ENCODE data around the gene HYOU1. TPM values are rescaled to one million over a fixed set of nuclear protein-coding genes. Genes with fewer than 3 reads are reported as not detected.
A peak's percentile ranks its signal among the peaks of the same experiment; 100 is the strongest.

Gene HYOU1
- total and polyA plus RNA-seq, 2 of the 8 experiments (the other 6 are each of a cell fraction or from before 2014, with no cell fraction given): 239 to 295 TPM

GRCh38 chr11:119084663-119085436, 27.8 kb upstream of the HYOU1 start, which contains the start of gene HMBS (continued):
- TF ChIP-seq, protein P1, sequence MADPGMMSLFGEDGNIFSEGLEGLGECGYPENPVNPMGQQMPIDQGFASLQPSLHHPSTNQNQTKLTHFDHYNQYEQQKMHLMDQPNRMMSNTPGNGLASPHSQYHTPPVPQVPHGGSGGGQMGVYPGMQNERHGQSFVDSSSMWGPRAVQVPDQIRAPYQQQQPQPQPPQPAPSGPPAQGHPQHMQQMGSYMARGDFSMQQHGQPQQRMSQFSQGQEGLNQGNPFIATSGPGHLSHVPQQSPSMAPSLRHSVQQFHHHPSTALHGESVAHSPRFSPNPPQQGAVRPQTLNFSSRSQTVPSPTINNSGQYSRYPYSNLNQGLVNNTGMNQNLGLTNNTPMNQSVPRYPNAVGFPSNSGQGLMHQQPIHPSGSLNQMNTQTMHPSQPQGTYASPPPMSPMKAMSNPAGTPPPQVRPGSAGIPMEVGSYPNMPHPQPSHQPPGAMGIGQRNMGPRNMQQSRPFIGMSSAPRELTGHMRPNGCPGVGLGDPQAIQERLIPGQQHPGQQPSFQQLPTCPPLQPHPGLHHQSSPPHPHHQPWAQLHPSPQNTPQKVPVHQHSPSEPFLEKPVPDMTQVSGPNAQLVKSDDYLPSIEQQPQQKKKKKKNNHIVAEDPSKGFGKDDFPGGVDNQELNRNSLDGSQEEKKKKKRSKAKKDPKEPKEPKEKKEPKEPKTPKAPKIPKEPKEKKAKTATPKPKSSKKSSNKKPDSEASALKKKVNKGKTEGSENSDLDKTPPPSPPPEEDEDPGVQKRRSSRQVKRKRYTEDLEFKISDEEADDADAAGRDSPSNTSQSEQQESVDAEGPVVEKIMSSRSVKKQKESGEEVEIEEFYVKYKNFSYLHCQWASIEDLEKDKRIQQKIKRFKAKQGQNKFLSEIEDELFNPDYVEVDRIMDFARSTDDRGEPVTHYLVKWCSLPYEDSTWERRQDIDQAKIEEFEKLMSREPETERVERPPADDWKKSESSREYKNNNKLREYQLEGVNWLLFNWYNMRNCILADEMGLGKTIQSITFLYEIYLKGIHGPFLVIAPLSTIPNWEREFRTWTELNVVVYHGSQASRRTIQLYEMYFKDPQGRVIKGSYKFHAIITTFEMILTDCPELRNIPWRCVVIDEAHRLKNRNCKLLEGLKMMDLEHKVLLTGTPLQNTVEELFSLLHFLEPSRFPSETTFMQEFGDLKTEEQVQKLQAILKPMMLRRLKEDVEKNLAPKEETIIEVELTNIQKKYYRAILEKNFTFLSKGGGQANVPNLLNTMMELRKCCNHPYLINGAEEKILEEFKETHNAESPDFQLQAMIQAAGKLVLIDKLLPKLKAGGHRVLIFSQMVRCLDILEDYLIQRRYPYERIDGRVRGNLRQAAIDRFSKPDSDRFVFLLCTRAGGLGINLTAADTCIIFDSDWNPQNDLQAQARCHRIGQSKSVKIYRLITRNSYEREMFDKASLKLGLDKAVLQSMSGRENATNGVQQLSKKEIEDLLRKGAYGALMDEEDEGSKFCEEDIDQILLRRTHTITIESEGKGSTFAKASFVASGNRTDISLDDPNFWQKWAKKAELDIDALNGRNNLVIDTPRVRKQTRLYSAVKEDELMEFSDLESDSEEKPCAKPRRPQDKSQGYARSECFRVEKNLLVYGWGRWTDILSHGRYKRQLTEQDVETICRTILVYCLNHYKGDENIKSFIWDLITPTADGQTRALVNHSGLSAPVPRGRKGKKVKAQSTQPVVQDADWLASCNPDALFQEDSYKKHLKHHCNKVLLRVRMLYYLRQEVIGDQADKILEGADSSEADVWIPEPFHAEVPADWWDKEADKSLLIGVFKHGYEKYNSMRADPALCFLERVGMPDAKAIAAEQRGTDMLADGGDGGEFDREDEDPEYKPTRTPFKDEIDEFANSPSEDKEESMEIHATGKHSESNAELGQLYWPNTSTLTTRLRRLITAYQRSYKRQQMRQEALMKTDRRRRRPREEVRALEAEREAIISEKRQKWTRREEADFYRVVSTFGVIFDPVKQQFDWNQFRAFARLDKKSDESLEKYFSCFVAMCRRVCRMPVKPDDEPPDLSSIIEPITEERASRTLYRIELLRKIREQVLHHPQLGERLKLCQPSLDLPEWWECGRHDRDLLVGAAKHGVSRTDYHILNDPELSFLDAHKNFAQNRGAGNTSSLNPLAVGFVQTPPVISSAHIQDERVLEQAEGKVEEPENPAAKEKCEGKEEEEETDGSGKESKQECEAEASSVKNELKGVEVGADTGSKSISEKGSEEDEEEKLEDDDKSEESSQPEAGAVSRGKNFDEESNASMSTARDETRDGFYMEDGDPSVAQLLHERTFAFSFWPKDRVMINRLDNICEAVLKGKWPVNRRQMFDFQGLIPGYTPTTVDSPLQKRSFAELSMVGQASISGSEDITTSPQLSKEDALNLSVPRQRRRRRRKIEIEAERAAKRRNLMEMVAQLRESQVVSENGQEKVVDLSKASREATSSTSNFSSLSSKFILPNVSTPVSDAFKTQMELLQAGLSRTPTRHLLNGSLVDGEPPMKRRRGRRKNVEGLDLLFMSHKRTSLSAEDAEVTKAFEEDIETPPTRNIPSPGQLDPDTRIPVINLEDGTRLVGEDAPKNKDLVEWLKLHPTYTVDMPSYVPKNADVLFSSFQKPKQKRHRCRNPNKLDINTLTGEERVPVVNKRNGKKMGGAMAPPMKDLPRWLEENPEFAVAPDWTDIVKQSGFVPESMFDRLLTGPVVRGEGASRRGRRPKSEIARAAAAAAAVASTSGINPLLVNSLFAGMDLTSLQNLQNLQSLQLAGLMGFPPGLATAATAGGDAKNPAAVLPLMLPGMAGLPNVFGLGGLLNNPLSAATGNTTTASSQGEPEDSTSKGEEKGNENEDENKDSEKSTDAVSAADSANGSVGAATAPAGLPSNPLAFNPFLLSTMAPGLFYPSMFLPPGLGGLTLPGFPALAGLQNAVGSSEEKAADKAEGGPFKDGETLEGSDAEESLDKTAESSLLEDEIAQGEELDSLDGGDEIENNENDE (IDR thresholded peaks at IDR 0.05; ENCODE audit: insufficient replicate concordance, low read length): no peak
- TF ChIP-seq EGR1 (IDR thresholded peaks at IDR 0.05; ENCODE audit: borderline replicate concordance, low read depth, low read length) (no peak), TEAD4 (IDR thresholded peaks at IDR 0.05; ENCODE audit: low read depth, low read length) (no peak), POLR2AphosphoS5 (IDR thresholded peaks at IDR 0.05; ENCODE audit: low read depth, low read length) (peak; percentile 95), RBBP5 (IDR thresholded peaks at IDR 0.05; ENCODE audit: borderline replicate concordance, low read depth, low read length) (no peak), KDM4A (IDR thresholded peaks at IDR 0.05; ENCODE audit: low read depth, low read length, severe bottlenecking) (peak; percentile 74), MAFK (IDR thresholded peaks at IDR 0.05; ENCODE audit: low read depth, low read length) (no peak), SP1 (IDR thresholded peaks at IDR 0.05; ENCODE audit: low read depth, low read length) (peak; percentile 85), KDM5A (IDR thresholded peaks at IDR 0.05; ENCODE audit: low read length) (0 out of 2 replicates have a peak, but pooled peaks have one; percentile 18), JUN (IDR thresholded peaks at IDR 0.05; ENCODE audit: low read depth, low read length) (no peak), SRF (IDR thresholded peaks at IDR 0.05; ENCODE audit: low read depth, low read length) (no peak)

Measured in H1 (cell line).